ENCODE measurements around the gene CIRBP.
"Not testable (repeated sequence)": the region's sequence is repeated elsewhere in the genome, so short reads cannot be mapped to it uniquely, and the experiment has no call there.

CIRBP gene

GRCh38 chr19:1317274-1318003 lies 48.3 kb downstream of the CIRBP start:
- H3K4me3 ChIP-seq (ENCODE audit: low read depth, low read length): no peak overlapping the region
- no peak for DNase-seq (ENCODE audit: low read depth)
- no peak for TF ChIP-seq CTCF (IDR thresholded peaks at IDR 0.05; ENCODE audit: low read depth, low read length, missing control alignments)

- no peak for DNase-seq (ENCODE audit: low read depth)
- no peak overlapping the region for H3K4me3 ChIP-seq (ENCODE audit: low read depth, low read length)
- TF ChIP-seq CTCF (IDR thresholded peaks at IDR 0.05; ENCODE audit: low read depth, low read length, missing control alignments): no peak
Measured at GRCh38 chr19:1318678-1319471, 49.7 kb downstream of the CIRBP start.

- not testable (repeated sequence) for H3K4me3 ChIP-seq (ENCODE audit: low read depth, low read length); DNase-seq (ENCODE audit: low read depth)
Measured at GRCh38 chr19:1320282-1320650, 51.1 kb downstream of the CIRBP start.

- DNase-seq (ENCODE audit: low read depth): no peak
- no peak for TF ChIP-seq CTCF (IDR thresholded peaks at IDR 0.05; ENCODE audit: low read depth, low read length, missing control alignments)
Measured at GRCh38 chr19:1321539-1321938, 52.4 kb downstream of the CIRBP start.

GRCh38 chr19:1322198-1322981 lies 53.3 kb downstream of the CIRBP start:
- H3K4me3 ChIP-seq (ENCODE audit: low read depth, low read length): no peak overlapping the region
- TF ChIP-seq CTCF (IDR thresholded peaks at IDR 0.05; ENCODE audit: low read depth, low read length, missing control alignments): no peak

More at GRCh38 chr19:1321539-1321938, 52.4 kb downstream of the CIRBP start:
- no peak overlapping the region for H3K4me3 ChIP-seq (ENCODE audit: low read depth, low read length)

GRCh38 chr19:1324249-1324805 lies 55.2 kb downstream of the CIRBP start:
- TF ChIP-seq CTCF (IDR thresholded peaks at IDR 0.05; ENCODE audit: low read depth, low read length, missing control alignments): no peak
- DNase-seq (ENCODE audit: low read depth): no peak
- H3K4me3 ChIP-seq (ENCODE audit: low read depth, low read length): no peak overlapping the region

More at GRCh38 chr19:1322198-1322981, 53.3 kb downstream of the CIRBP start:
- no peak for DNase-seq (ENCODE audit: low read depth)

Data from GM12864 (cell line).